Measurements from ENCODE around the gene GUCY1A1.

GUCY1A1 gene

GRCh38 chr4:155660436-155660835, 6.2 kb upstream of the GUCY1A1 start:
- no peak for DNase-seq

- no peak for DNase-seq
Measured at GRCh38 chr4:155665054-155665453, 1.6 kb upstream of the GUCY1A1 start.

- peak in 8 of 14 donors; percentile 11 to 77 (median 52) for DNase-seq
Measured at GRCh38 chr4:155667222-155667567, 547 bp downstream of the GUCY1A1 start.

GRCh38 chr4:155667568-155668511, 1.2 kb downstream of the GUCY1A1 start:
- DNase-seq = peak in 10 of 14 donors; percentile 9 to 77 (median 37)

- no peak for DNase-seq
Measured at GRCh38 chr4:155668707-155669220, 2.1 kb downstream of the GUCY1A1 start.

GRCh38 chr4:155672342-155672741, 5.7 kb downstream of the GUCY1A1 start:
- no peak for DNase-seq

GRCh38 chr4:155673453-155673979, 6.9 kb downstream of the GUCY1A1 start:
- no peak for DNase-seq

- no peak for DNase-seq
Measured at GRCh38 chr4:155674669-155675071, 8.0 kb downstream of the GUCY1A1 start.

- DNase-seq = peak in 1 of 14 donors; percentile 15
Measured at GRCh38 chr4:155675709-155676429, 9.2 kb downstream of the GUCY1A1 start.

- DNase-seq = no peak
Measured at GRCh38 chr4:155676430-155676825, 9.8 kb downstream of the GUCY1A1 start.

GRCh38 chr4:155678011-155678410, 11.4 kb downstream of the GUCY1A1 start:
- no peak for DNase-seq

- DNase-seq = no peak
Measured at GRCh38 chr4:155679343-155679742, 12.7 kb downstream of the GUCY1A1 start.

- DNase-seq = no peak
Measured at GRCh38 chr4:155681886-155682285, 15.2 kb downstream of the GUCY1A1 start.

- DNase-seq = no peak
Measured at GRCh38 chr4:155684423-155684822, 17.8 kb downstream of the GUCY1A1 start.

GRCh38 chr4:155684892-155685541, 18.4 kb downstream of the GUCY1A1 start:
- DNase-seq = no peak

GRCh38 chr4:155687380-155687982, 20.8 kb downstream of the GUCY1A1 start:
- no peak for DNase-seq

GRCh38 chr4:155688211-155688610, 21.6 kb downstream of the GUCY1A1 start:
- no peak for DNase-seq

GRCh38 chr4:155688860-155689259, 22.2 kb downstream of the GUCY1A1 start:
- no peak for DNase-seq

- DNase-seq = no peak
Measured at GRCh38 chr4:155690044-155690837, 23.6 kb downstream of the GUCY1A1 start.

- no peak for DNase-seq
Measured at GRCh38 chr4:155692361-155692760, 25.7 kb downstream of the GUCY1A1 start.

GRCh38 chr4:155693015-155693663, 26.5 kb downstream of the GUCY1A1 start:
- DNase-seq = no peak
